ENCODE measurements around the gene SERPINB2.

- TF ChIP-seq OSR1 (CRISPR knock-in tag; IDR thresholded peaks at IDR 0.05) (no peak), CREB5 (CRISPR knock-in tag; IDR thresholded peaks at IDR 0.05; ENCODE audit: low read depth) (no peak)
These were observed 30.3 kb downstream of the SERPINB2 start for GRCh38 chr18:63917817-63918216.
